Vagina (tissue), 2 donors: Measurements from ENCODE around the gene RAPGEF4. TPM values are rescaled to one million over a fixed set of nuclear protein-coding genes. Genes with fewer than 3 reads are reported as not detected.

Experiments used
- DNase-seq, 2 donors: peaks; one replicate each; pipeline ENCODE4 v3.0.0-alpha.2; 2017; ENCODE audit errors: extremely low spot score in 2 of 2
- H3K27ac ChIP-seq: fragments of 200-600 bp; sonication (generic); one replicate; pipeline ENCODE4 v1.5.1; 2019
- H3K27me3 ChIP-seq: fragments of 200-600 bp; sonication (generic); one replicate; pipeline ENCODE4 v1.5.1; 2019
- H3K36me3 ChIP-seq, 2 donors: fragments of 200-600 bp; sonication (generic); one replicate each; pipeline ENCODE4 v1.5.1; 2017 to 2019
- H3K4me1 ChIP-seq: fragments of 200-600 bp; sonication (generic); one replicate; pipeline ENCODE4 v1.5.1; 2019
- H3K4me3 ChIP-seq, 2 donors: fragments of 200-600 bp; sonication (generic); 1 replicate in 1 of 2; 2 replicates in 1 of 2; pipeline ENCODE4 v1.5.1; 2016 to 2019
- H3K9me3 ChIP-seq: fragments of 200-600 bp; sonication (generic); one replicate; pipeline ENCODE4 v1.5.1; 2019
- CTCF ChIP-seq, 3 experiments: fragments of 450-650 bp in 2 of 3; fragments of 200-600 bp in 1 of 3; sonication (generic) in 1 of 3; IDR thresholded peaks; one replicate each; pipeline ENCODE4 v1.5.1; 2017 to 2019; ENCODE audit warnings: antibody characterized with exemption in 3 of 3, mild to moderate bottlenecking in 2 of 3, moderate library complexity in 2 of 3
- POLR2A ChIP-seq, 2 donors: fragments of 450-650 bp; IDR thresholded peaks; one replicate each; pipeline ENCODE4 v1.6.1; 2017; ENCODE audit warnings: antibody characterized with exemption in 2 of 2, mild to moderate bottlenecking in 2 of 2, moderate library complexity in 2 of 2
- POLR2AphosphoS5 ChIP-seq, 2 donors: sonication (generic); formaldehyde crosslinking; IDR thresholded peaks; one replicate each; pipeline ENCODE4 v1.9.0; 2017; ENCODE audit warnings: antibody characterized with exemption in 2 of 2, mild to moderate bottlenecking in 2 of 2, low read depth in 1 of 2; ENCODE audit not compliant: insufficient read depth in 1 of 2
- intact Hi-C: fragments of 100-400 bp; cut with DNase I; formaldehyde crosslinking; loops from one replicate; pipeline ENCODE4 v1.15.1; 2023
- total RNA-seq: library from RNA; depleted of rRNA; stranded (reverse); fragments of >200 nt; gene quantifications from one replicate; pipeline ENCODE4 v1.2.3, GENCODE V29; 2016

The RAPGEF4 gene
- total RNA-seq, 1 donor from 2014 or later, result 18.4 TPM

GRCh38 chr2:173076581-173077345 lies 341.1 kb downstream of the RAPGEF4 start:
- H3K36me3 ChIP-seq, result no peaks in the 10 kb centered on the region
- intact Hi-C loops, result loop anchor here (1.0 kb wide), 1 partner anchor 134 kb away; no protein-coding TSS in a partner anchor
- peak overlapping the region; percentile 99 for H3K27ac ChIP-seq
- DNase-seq, result no peak
- peaks cover 29% of the 10 kb centered on the region for H3K4me1 ChIP-seq
- TF ChIP-seq POLR2AphosphoS5 (IDR thresholded peaks at IDR 0.05; ENCODE audit: insufficient read depth in 1 of 2, low read depth in 1 of 2) (peak; percentile 20 to 55), POLR2A (IDR thresholded peaks at IDR 0.05) (no peak)
- H3K9me3 ChIP-seq, result no peaks in the 10 kb centered on the region
- H3K27me3 ChIP-seq, result no peaks in the 10 kb centered on the region
- H3K4me3 ChIP-seq, result peak overlapping the region; percentile 77 to 83

GRCh38 chr2:173077506-173078177 lies 342.0 kb downstream of the RAPGEF4 start:
- H3K9me3 ChIP-seq, result no peaks in the 10 kb centered on the region
- peak overlapping the region; percentile 77 to 83 for H3K4me3 ChIP-seq
- intact Hi-C loops, result no loop called here
- TF ChIP-seq CTCF (IDR thresholded peaks at IDR 0.05) (no peak), POLR2AphosphoS5 (IDR thresholded peaks at IDR 0.05; ENCODE audit: insufficient read depth in 1 of 2, low read depth in 1 of 2) (no peak), POLR2A (IDR thresholded peaks at IDR 0.05) (no peak)
- H3K36me3 ChIP-seq, result no peaks in the 10 kb centered on the region
- DNase-seq, result no peak
- H3K27me3 ChIP-seq, result no peaks in the 10 kb centered on the region
- H3K27ac ChIP-seq, result peak overlapping the region; percentile 99
- H3K4me1 ChIP-seq, result peaks cover 34% of the 10 kb centered on the region

- Histone ChIP-seq H3K27ac (no peak overlapping the region), H3K4me1 (peaks cover 48% of the 10 kb centered on the region)
- no peak for DNase-seq
Measured at GRCh38 chr2:173079141-173079540, 343.5 kb downstream of the RAPGEF4 start.

GRCh38 chr2:173079973-173080860 lies 344.6 kb downstream of the RAPGEF4 start:
- Histone ChIP-seq H3K27me3 (no peaks in the 10 kb centered on the region), H3K9me3 (no peaks in the 10 kb centered on the region), H3K4me3 (no peak overlapping the region), H3K36me3 (no peaks in the 10 kb centered on the region), H3K27ac (no peak overlapping the region), H3K4me1 (peaks cover 54% of the 10 kb centered on the region)
- intact Hi-C loops, result no loop called here
- TF ChIP-seq CTCF (IDR thresholded peaks at IDR 0.05), result no peak
- no peak for TF ChIP-seq POLR2AphosphoS5 (IDR thresholded peaks at IDR 0.05; ENCODE audit: insufficient read depth in 1 of 2, low read depth in 1 of 2)
- no peak for TF ChIP-seq POLR2A (IDR thresholded peaks at IDR 0.05)
- no peak for DNase-seq

More at GRCh38 chr2:173079141-173079540, 343.5 kb downstream of the RAPGEF4 start:
- TF ChIP-seq POLR2A (IDR thresholded peaks at IDR 0.05) (no peak), POLR2AphosphoS5 (IDR thresholded peaks at IDR 0.05; ENCODE audit: insufficient read depth in 1 of 2, low read depth in 1 of 2) (no peak), CTCF (IDR thresholded peaks at IDR 0.05) (no peak)
- no peak overlapping the region for H3K4me3 ChIP-seq
- intact Hi-C loops, result no loop called here
- no peaks in the 10 kb centered on the region for H3K9me3 ChIP-seq
- H3K27me3 ChIP-seq, result no peaks in the 10 kb centered on the region
- no peaks in the 10 kb centered on the region for H3K36me3 ChIP-seq
